Stimulated activated CD8-positive, alpha-beta memory T cell treated with anti-CD3 and anti-CD28 coated beads, Interleukin-15, amount 100 ng/mL, for 4 hours (primary cell): Measurements from ENCODE around the gene PKD2.
"Not testable (repeated sequence)": the region's sequence is repeated elsewhere in the genome, so short reads cannot be mapped to it uniquely, and the experiment has no call there.

ENCODE experiments used
- DNase-seq, 2 donors: peaks; one replicate each; pipeline ENCODE4 v3.0.0-alpha.2; 2020; ENCODE audit warnings: low read depth in 2 of 2

The PKD2 gene

DNA sequence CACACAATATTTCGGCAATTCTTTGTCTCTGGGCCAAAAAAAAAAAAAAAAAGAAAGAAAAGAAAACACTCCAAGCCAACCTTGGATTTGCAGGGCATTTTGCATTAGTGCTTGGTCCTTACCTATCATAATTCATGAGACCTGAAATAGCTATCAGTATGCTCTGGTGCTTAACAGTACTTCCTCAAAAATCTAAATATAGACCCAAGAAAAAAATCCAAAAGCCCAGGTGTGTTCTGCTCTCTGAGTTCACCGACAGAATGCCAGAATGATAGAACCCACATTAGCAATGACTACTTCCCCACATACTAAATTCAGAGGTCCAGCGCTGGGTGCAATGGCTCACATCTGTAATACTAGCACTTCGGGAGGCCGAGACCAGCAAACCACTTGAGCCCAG lies 108.2 kb downstream of the PKD2 start:
- no peak for DNase-seq

DNA sequence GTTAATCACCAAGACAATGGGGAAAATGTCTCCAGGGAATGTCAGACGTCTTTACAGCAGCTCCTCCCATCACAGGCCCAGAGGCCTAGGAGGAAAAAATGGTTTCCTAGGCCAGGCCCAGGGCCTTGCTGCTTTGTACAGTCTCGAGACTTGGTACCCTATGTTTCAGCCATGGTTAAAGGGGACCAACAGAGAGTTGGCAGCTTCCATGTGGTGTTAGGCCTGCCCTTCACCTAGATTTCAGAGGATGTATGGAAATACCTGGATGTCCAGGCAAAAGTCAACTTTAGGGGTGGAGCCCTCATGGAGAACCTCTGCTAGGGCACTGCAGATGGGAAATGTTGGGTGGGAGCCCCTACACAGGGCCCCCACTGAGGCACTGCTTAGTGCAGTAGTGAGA lies 112.5 kb downstream of the PKD2 start:
- DNase-seq = no peak

DNA sequence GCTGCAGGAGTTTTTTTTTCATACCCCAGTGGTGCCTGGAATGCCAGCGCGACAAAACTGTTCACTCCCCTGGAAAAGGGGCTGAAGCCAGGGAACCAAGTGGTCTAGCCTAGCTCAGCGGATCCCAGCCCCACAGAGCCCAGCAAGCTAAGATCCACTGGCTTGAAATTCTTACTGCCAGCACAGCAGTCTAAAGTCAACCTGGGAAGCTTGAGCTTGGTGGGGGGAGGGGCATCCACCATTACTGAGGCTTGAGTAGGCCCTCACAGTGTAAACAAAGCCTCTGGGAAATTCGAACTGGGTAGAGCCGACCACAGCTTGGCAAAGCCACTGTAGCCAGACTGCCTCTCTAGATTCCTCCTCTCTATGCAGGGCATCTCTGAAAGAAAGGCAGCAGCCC lies 114.8 kb downstream of the PKD2 start:
- not testable (repeated sequence) for DNase-seq
